Upper lobe of left lung (tissue), 6 donors: ENCODE results near the gene CRIP2. TPM values are rescaled to one million over a fixed set of nuclear protein-coding genes. Genes with fewer than 3 reads are reported as not detected.

Source experiments
- ATAC-seq, 2 donors: fragments of 200-7000 bp; cut with Tn5 transposase; one replicate each; pipeline ENCODE4 v1.9.1; 2022; ENCODE audit warnings: mild to moderate bottlenecking in 2 of 2, moderate library complexity in 2 of 2; ENCODE audit not compliant: low FRiP score in 2 of 2
- DNase-seq, 2 donors: peaks; one replicate each; pipeline ENCODE4 v3.0.0-alpha.2; 2019 to 2020
- H3K27ac ChIP-seq, 4 donors: fragments of 200-600 bp; sonication (generic); one replicate each; pipeline ENCODE4 v1.5.1; 2016 to 2019
- H3K27me3 ChIP-seq, 4 donors: fragments of 200-600 bp; sonication (generic); one replicate each; pipeline ENCODE4 v1.5.1; 2017 to 2019
- H3K36me3 ChIP-seq, 4 donors: fragments of 200-600 bp; sonication (generic); one replicate each; pipeline ENCODE4 v1.5.1; 2016 to 2019
- H3K4me1 ChIP-seq, 4 donors: fragments of 200-600 bp; sonication (generic); one replicate each; pipeline ENCODE4 v1.5.1; 2018 to 2019
- H3K4me3 ChIP-seq, 4 donors: fragments of 200-600 bp; sonication (generic); one replicate each; pipeline ENCODE4 v1.5.1; 2017 to 2019; ENCODE audit warnings: mild to moderate bottlenecking in 2 of 4, moderate library complexity in 1 of 4
- H3K9me3 ChIP-seq, 4 donors: fragments of 200-600 bp; sonication (generic); one replicate each; pipeline ENCODE4 v1.5.1; 2018 to 2019
- CTCF ChIP-seq, 6 experiments: fragments of 450-650 bp in 4 of 6; fragments of 200-600 bp in 2 of 6; sonication (generic) in 2 of 6; IDR thresholded peaks; one replicate each; pipeline ENCODE4 v1.5.1; 2016 to 2019; ENCODE audit warnings: antibody characterized with exemption in 6 of 6
- EP300 ChIP-seq, 4 donors: sonication (generic); formaldehyde crosslinking; IDR thresholded peaks; one replicate each; pipeline ENCODE4 v1.5.1; 2017; ENCODE audit warnings: antibody characterized with exemption in 4 of 4, control low read depth in 2 of 4
- POLR2A ChIP-seq, 4 donors: fragments of 450-650 bp; IDR thresholded peaks; one replicate each; pipeline ENCODE4 v1.5.1; 2016 to 2017; ENCODE audit warnings: antibody characterized with exemption in 4 of 4, mild to moderate bottlenecking in 2 of 4
- POLR2AphosphoS5 ChIP-seq, 2 donors: sonication (generic); formaldehyde crosslinking; IDR thresholded peaks; one replicate each; pipeline ENCODE4 v1.5.1; 2017; ENCODE audit warnings: antibody characterized with exemption in 2 of 2
- WGBS, 2 donors: methylation state at CpG; one replicate each; pipeline ENCODE4 v1.1.5; 2017 to 2018; 5-methylcytosine and 5-hydroxymethylcytosine counted together
- total RNA-seq, 6 donors: library from RNA; depleted of rRNA in 4 of 6; stranded (reverse); fragments of >200 nt in 4 of 6; gene quantifications; one replicate each; pipeline versions ENCODE4 v1.1.0 to v1.2.1, GENCODE V29; 2016 to 2021
- donor health status: DM: no; HTN: no; CAD: no; lungs with moderate emphysema.
- donor health status: DM: no; HTN: yes; CAD: no; lungs with severe emphysema.

Gene CRIP2
- total RNA-seq, 6 donors from 2014 or later, result 55.5 to 422 (median 190) TPM

- H3K36me3 ChIP-seq, result no peaks in the 10 kb centered on the region
- H3K9me3 ChIP-seq, result no peaks in the 10 kb centered on the region
- no peaks in the 10 kb centered on the region for H3K27me3 ChIP-seq
- TF ChIP-seq POLR2AphosphoS5 (IDR thresholded peaks at IDR 0.05) (no peak), EP300 (IDR thresholded peaks at IDR 0.05) (no peak), POLR2A (IDR thresholded peaks at IDR 0.05) (no peak), CTCF (IDR thresholded peaks at IDR 0.05) (no peak)
- peaks cover 0 to 12% (median 8%) of the 10 kb centered on the region in 4 donors for H3K4me1 ChIP-seq
- no peak overlapping the region for H3K27ac ChIP-seq
- WGBS, 2 donors, result 90 to 100% methylated on average over 8 to 17 of the region's 17 CpGs
- ATAC-seq (no peak), DNase-seq (peak in 1 of 2 donors; percentile 50)
- H3K4me3 ChIP-seq, result no peak overlapping the region
These were observed 41.4 kb upstream of the CRIP2 start for GRCh38 chr14:105433161-105433605.

GRCh38 chr14:105436402-105436801, 38.2 kb upstream of the CRIP2 start:
- no peak for TF ChIP-seq EP300 (IDR thresholded peaks at IDR 0.05)
- no peak for TF ChIP-seq CTCF (IDR thresholded peaks at IDR 0.05)
- no peak for TF ChIP-seq POLR2A (IDR thresholded peaks at IDR 0.05)
- TF ChIP-seq POLR2AphosphoS5 (IDR thresholded peaks at IDR 0.05), result no peak
- no peak overlapping the region for H3K27ac ChIP-seq
- H3K4me1 ChIP-seq, result peaks cover 0 to 3% (median 0%) of the 10 kb centered on the region in 4 donors
- H3K9me3 ChIP-seq, result no peaks in the 10 kb centered on the region
- no peak for ATAC-seq
- peak in 1 of 2 donors; percentile 66 for DNase-seq
- 85 to 88% methylated on average over 12 of the region's 12 CpGs for WGBS, 2 donors
- no peaks in the 10 kb centered on the region for H3K27me3 ChIP-seq
- H3K36me3 ChIP-seq, result peaks cover 0 to 11% (median 2%) of the 10 kb centered on the region in 4 donors
- no peak overlapping the region for H3K4me3 ChIP-seq

- Histone ChIP-seq H3K27ac (no peak overlapping the region), H3K9me3 (no peaks in the 10 kb centered on the region), H3K4me3 (no peak overlapping the region), H3K27me3 (no peaks in the 10 kb centered on the region), H3K4me1 (peaks cover 0 to 3% (median 0%) of the 10 kb centered on the region in 4 donors), H3K36me3 (peaks cover 0 to 15% (median 2%) of the 10 kb centered on the region in 4 donors)
- ATAC-seq (no peak), DNase-seq (peak in 1 of 2 donors; percentile 68)
- 85 to 86% methylated on average over 9 to 28 of the region's 31 CpGs for WGBS, 2 donors
- TF ChIP-seq CTCF (IDR thresholded peaks at IDR 0.05) (no peak), EP300 (IDR thresholded peaks at IDR 0.05) (no peak), POLR2A (IDR thresholded peaks at IDR 0.05) (no peak), POLR2AphosphoS5 (IDR thresholded peaks at IDR 0.05) (no peak)
These were observed 37.5 kb upstream of the CRIP2 start for GRCh38 chr14:105436891-105437722.

GRCh38 chr14:105437723-105438500, 36.7 kb upstream of the CRIP2 start:
- H3K4me3 ChIP-seq, result no peak overlapping the region
- TF ChIP-seq CTCF (IDR thresholded peaks at IDR 0.05) (no peak), POLR2A (IDR thresholded peaks at IDR 0.05) (no peak), EP300 (IDR thresholded peaks at IDR 0.05) (no peak), POLR2AphosphoS5 (IDR thresholded peaks at IDR 0.05) (no peak)
- DNase-seq (peak in 1 of 2 donors; percentile 57), ATAC-seq (no peak)
- H3K36me3 ChIP-seq, result peaks cover 0 to 23% (median 8%) of the 10 kb centered on the region in 4 donors
- no peaks in the 10 kb centered on the region for H3K9me3 ChIP-seq
- 94 to 100% methylated on average over 7 to 18 of the region's 18 CpGs for WGBS, 2 donors
- H3K27ac ChIP-seq, result no peak overlapping the region
- H3K27me3 ChIP-seq, result no peaks in the 10 kb centered on the region
- peaks cover 0 to 3% (median 0%) of the 10 kb centered on the region in 4 donors for H3K4me1 ChIP-seq
